Measurements from ENCODE around the gene RNASET2.
"Not testable (repeated sequence)": the region's sequence is repeated elsewhere in the genome, so short reads cannot be mapped to it uniquely, and the experiment has no call there.

RNASET2 gene

GRCh38 chr6:166926748-166927147, 29.6 kb downstream of the RNASET2 start:
- DNase-seq, result no peak

GRCh38 chr6:166925141-166925996, 31.0 kb downstream of the RNASET2 start:
- no peak for DNase-seq

- no peak for DNase-seq
Measured at GRCh38 chr6:166924531-166924930, 31.8 kb downstream of the RNASET2 start.

- no peak for DNase-seq
Measured at GRCh38 chr6:166922937-166923336, 33.4 kb downstream of the RNASET2 start.

GRCh38 chr6:166921570-166921969, 34.8 kb downstream of the RNASET2 start:
- DNase-seq, result no peak

GRCh38 chr6:166916824-166917223, 39.5 kb downstream of the RNASET2 start:
- no peak for DNase-seq

- not testable (repeated sequence) for DNase-seq
Measured at GRCh38 chr6:166915484-166915883, 40.9 kb downstream of the RNASET2 start.

- DNase-seq, result not testable (repeated sequence)
Measured at GRCh38 chr6:166914952-166915351, 41.4 kb downstream of the RNASET2 start.

- no peak for DNase-seq
Measured at GRCh38 chr6:166911248-166911677, 45.1 kb downstream of the RNASET2 start.

GRCh38 chr6:166910601-166911000, 45.7 kb downstream of the RNASET2 start:
- no peak for DNase-seq

- no peak for DNase-seq
Measured at GRCh38 chr6:166908811-166909210, 47.5 kb downstream of the RNASET2 start.

GRCh38 chr6:166907871-166908806, 48.2 kb downstream of the RNASET2 start:
- DNase-seq, result no peak

GRCh38 chr6:166907373-166907841, 48.9 kb downstream of the RNASET2 start:
- DNase-seq, result no peak

GRCh38 chr6:166906376-166907044, 49.8 kb downstream of the RNASET2 start:
- DNase-seq, result no peak

GRCh38 chr6:166905505-166906134, 50.7 kb downstream of the RNASET2 start:
- DNase-seq, result no peak

GRCh38 chr6:166905013-166905412, 51.3 kb downstream of the RNASET2 start:
- DNase-seq, result no peak

- DNase-seq, result peak; percentile 5
Measured at GRCh38 chr6:166904101-166904746, 52.1 kb downstream of the RNASET2 start.

- DNase-seq, result no peak
Measured at GRCh38 chr6:166903500-166903899, 52.9 kb downstream of the RNASET2 start.

GRCh38 chr6:166903027-166903426, 53.3 kb downstream of the RNASET2 start:
- no peak for DNase-seq

- no peak for DNase-seq
Measured at GRCh38 chr6:166902211-166902755, 54.1 kb downstream of the RNASET2 start.

- no peak for DNase-seq
Measured at GRCh38 chr6:166901626-166902025, 54.7 kb downstream of the RNASET2 start.

All from fibroblast of skin of right biceps (primary cell).